NT2/D1 (cell line): Measurements from ENCODE around the gene CNOT10.

Experiments used
- SUZ12 ChIP-seq: IDR thresholded peaks from 2 replicates; pipeline ENCODE4 v1.6.1; 2011; ENCODE audit not compliant: insufficient read length, insufficient read depth; ENCODE audit errors: extremely low read depth
- ZNF274 ChIP-seq: IDR thresholded peaks from 2 replicates; pipeline ENCODE4 v1.6.1; 2011; ENCODE audit warnings: mild to moderate bottlenecking, low read depth, low read length

- no peak for TF ChIP-seq SUZ12
- no peak for TF ChIP-seq ZNF274
Observed at GRCh38 chr3:32662647-32663046, 22.3 kb upstream of the CNOT10 start.
